CD4-positive, alpha-beta T cell treated with Interleukin-17A for 1 hour (primary cell): ENCODE measurements around the gene ELMO1.
"Not testable (repeated sequence)": the region's sequence is repeated elsewhere in the genome, so short reads cannot be mapped to it uniquely, and the experiment has no call there.

Experiments used
- DNase-seq: peaks from one replicate; pipeline ENCODE4 v3.0.0-alpha.2; 2020

ELMO1 gene

DNA sequence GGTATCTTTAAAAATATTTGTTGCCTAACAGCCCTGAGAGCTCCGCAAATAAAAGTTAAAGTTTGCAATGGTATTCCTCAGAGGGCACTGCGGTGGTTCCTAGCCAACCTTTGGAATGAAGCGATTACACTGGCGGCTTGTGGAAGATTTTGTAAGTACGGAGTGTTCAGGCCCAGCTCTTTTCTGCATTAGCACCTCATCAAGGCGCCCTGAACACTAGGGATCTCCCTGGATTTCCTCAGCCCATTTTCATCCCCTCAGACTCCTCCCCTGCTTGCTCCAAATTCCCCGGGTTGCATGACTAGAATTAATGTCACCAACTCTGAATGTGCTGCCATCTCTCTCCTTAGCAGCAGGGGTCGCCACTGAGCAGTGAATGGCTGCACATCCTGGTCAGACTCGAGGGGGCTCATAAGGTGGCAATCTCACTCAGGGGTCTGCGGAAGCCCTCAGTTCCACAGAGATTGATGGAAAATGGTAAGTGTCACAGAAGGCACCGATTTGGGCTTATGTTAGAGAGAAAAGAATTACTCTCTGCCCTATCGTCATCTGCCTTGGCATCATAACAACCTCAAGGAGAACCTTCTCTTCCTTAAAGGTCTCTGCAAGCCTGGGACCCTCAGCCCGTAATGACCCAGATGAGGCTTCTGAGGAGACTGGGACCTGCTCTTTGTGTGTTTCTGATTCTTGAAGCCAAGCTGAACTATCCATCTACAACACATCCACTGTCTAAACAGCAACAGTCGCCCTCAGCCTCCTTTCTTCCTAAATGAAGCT is 461.5 kb downstream of the ELMO1 start:
- DNase-seq = peak; percentile 60

- DNase-seq = no peak
Observed at GRCh38 chr7:36986511-36986933, 462.1 kb downstream of the ELMO1 start.

GRCh38 chr7:36985866-36986400 is 462.7 kb downstream of the ELMO1 start:
- DNase-seq = no peak

DNA sequence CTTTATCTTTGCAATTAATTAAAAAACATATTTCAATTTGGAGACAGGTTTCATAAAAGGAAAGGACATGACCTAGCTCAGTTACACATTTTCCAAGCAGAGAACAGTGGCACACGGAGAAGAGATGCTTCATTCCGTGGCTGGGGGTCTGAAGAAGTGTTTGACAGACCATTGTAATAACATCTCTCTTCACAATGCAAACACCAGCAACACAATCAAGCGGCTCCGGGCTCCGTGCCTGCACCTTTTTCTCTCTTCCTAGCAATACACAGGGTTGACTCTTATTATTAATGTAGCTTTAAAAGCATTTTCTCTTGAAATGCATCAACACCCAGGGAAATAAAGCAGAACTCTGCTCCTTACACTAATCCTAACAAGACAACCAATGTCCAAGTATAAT is 463.3 kb downstream of the ELMO1 start:
- no peak for DNase-seq

- no peak for DNase-seq
Observed at GRCh38 chr7:36984710-36985312, 463.9 kb downstream of the ELMO1 start.

DNA sequence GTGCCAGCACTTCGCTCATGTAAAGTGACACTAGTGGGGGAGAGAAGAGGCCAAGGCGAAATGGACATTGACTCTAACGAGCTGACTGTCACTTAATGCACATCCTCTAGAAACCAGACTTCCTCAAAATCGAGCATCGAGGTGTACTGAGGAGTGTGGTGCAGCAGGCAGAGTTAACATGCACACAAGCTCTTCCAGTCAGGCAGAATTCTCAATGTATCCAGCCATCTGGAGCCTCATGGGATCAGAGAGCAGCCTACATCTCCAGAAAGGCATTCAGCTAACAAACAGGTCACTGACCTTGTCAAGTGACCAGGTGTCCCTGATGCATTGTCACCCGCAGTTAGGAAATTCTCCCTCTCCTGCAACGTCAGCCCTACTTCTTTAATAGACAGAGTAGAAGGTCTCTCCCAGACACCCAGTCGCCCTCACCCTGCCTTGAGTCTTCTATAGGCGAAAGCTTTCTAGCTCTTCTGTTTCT is 464.6 kb downstream of the ELMO1 start:
- DNase-seq = no peak

- no peak for DNase-seq
Observed at GRCh38 chr7:36982766-36983165, 465.9 kb downstream of the ELMO1 start.

GRCh38 chr7:36979810-36980248 is 468.8 kb downstream of the ELMO1 start:
- no peak for DNase-seq

DNA sequence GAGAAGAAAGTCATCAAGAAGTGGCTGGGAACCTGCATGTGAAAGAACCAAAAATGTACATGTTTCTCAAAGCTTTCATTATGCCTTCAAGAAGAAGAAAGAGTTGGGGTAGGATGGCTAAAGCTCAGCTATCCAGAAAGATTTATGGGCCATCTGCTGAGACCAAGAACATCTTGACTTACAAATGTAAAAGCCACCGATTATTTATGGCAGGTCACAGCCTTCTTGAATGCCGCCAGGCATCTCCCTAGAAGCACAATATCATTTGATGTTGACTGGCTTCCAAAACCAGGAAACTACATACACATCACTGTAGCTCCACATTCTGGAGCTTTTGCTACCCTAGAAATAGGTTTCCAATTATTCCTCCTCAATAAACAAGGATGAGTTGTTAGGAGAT is 470.2 kb downstream of the ELMO1 start:
- DNase-seq = no peak

GRCh38 chr7:36977878-36978277 is 470.8 kb downstream of the ELMO1 start:
- DNase-seq = no peak

DNA sequence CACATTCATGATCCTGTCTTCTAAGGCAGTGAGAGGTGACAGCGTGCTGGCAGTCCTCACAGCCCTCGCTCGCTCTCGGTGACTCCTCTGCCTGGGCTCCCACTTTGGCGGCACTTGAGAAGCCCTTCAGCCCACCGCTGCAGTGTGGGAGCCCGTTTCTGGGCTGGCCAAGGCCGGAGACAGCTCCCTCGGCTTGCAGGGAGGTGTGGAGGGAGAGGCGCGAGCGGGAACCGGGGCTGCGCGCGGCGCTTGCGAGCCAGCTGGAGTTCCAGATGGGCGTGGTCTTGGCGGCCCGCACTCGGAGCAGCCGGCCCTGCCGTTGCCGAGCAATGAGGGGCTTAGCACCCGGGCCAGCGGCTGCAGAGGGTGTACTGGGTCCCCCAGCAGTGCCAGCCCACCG is 475.1 kb downstream of the ELMO1 start:
- DNase-seq = not testable (repeated sequence)

- DNase-seq = no peak
Observed at GRCh38 chr7:36972140-36972518, 476.5 kb downstream of the ELMO1 start.

DNA sequence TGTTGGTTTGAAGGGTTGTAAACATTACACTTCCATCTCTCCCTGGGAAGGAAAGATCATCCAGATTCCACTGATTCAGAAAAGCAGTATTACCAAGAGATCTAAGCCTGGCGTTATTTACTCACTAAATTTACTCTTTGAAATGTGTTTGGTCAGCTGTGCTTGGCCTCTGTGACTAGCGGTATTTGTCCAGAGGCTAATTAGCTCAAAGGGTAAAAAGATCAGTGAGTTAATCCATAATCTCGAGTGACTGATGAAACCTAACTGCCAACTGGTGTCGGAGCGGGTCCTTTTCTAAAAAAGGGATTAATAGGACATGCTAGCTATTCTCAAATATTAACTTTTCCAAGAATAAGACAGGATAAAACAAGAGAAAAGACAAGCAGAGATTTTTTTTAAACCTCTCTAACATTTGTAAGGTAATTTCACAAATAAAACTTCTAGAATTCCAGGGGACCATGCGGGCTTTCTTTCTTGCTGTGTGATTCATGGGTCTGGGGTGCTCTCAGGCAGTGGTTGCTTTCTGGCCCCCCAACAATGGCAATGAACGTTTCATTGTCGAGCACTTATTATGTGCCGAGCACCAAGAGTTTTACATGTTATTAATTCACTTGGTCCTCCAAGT is 477.0 kb downstream of the ELMO1 start:
- no peak for DNase-seq

GRCh38 chr7:36970551-36971514 is 477.8 kb downstream of the ELMO1 start:
- DNase-seq = no peak

GRCh38 chr7:36969376-36969775 is 479.3 kb downstream of the ELMO1 start:
- DNase-seq = peak; percentile 52

DNA sequence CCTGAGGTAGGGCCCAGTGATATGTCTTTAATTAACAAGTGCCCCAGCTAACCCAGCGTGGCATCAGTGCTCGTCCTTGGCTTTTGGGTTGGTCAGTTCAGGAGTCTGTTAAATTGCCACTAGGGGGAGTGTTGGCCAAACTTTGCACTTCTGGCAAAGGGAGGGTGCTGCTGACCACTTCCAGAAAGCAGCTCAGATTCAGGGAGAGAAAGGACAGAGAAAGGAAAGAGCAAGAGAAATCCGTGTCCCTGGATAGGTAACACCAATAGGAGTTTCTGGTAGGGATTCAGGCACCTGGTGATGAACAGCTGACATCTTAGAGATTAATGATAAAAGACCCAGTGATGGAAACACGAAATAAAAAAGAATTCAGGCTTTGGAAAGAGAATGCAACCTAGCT is 481.3 kb downstream of the ELMO1 start:
- DNase-seq = no peak

DNA sequence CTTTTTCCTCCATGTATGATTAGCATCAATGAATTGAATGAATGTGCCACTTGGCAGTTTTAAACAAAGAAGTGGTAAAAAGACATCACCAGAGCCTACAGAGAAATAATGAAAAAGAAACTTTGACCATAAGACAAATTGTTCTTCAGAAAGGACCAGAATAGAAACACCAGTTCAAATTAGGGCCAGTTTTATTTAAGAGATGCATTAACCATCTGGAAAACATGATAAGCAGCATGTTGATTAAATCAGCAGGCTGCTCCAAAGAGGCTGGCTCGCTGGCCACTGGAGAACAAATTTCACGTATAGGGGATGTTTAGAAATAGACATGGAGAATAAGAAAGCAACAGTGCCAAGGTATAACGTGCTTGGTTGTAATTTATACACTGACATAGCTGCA is 482.0 kb downstream of the ELMO1 start:
- DNase-seq = no peak

DNA sequence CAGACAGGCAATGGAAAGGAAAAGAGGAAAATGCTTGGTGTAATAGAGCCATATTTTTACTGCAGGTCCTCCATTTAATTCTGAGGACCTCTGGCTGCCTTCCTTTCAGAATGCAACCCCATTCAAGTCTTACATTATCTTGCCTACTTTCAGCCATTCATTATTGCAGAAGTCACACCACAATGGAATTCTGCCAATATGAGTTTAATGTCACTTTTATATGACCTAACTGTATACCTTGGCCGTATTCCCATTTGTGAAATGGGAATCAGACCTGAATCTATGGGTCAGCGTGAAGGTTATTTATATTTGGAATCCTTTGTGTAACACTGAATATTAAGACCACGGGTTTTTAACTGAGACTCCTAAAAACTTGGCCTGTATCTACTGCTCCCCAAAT is 482.6 kb downstream of the ELMO1 start:
- DNase-seq = no peak

DNA sequence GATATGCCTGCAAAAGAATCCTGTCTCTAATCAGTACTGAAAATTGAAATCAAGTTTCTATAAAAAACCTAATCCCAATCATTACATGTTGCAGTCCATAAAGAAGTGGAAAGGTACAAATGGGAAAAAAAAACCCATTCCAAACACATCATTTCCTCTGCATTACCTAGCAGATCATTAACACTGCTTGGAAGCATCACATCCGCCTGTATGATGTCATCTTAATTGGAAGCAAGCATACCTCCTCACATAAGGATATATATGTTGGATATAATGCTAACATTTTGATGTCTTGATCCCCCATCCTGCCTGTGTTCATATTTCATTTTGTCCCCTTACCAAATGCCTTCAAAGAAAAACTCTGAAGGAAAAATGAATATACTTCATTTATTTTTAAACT is 483.0 kb downstream of the ELMO1 start:
- no peak for DNase-seq

GRCh38 chr7:36964297-36964696 is 484.4 kb downstream of the ELMO1 start:
- DNase-seq = no peak

DNA sequence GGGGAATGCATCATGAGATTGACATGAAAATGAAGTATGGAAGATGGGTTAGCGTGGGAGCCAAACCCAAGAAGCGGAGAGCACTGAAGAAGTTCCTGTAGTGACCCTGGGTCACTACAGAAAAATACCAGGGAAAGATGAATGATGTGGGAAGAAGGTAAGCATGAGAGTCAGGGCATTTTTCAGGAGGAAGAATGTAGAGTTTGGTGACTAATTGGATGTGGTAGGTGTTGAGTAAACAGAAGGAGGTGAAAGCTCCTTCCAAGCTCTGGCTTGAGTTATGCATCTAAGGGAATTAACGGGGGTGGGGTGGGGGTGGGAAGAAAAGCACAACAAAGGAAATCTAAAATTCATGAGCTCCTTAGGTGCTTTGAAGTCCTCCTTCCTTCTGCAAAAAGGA is 486.3 kb downstream of the ELMO1 start:
- no peak for DNase-seq

DNA sequence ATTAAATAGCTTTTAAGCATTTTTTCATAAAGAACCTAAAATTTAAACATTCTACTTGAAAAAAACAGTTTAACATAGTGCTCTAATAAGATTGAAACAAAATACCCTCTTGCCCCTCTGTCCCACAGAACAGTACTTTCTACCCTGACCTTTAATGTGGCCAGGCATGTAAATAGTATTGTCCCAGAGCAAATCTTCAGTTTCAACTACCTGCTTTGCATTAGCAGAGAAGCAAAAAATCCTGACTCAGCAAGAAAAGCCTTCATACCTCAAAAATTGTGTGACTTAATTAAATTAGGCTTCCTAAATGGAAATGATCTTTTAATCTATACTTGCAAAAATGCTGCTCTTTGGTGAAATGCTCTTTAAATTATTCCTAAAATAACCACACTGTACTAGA is 487.0 kb downstream of the ELMO1 start:
- no peak for DNase-seq

GRCh38 chr7:36961097-36961496 is 487.6 kb downstream of the ELMO1 start:
- DNase-seq = no peak
